Mucosa of rectum (tissue), 2 donors: ENCODE data around the gene DMC1.
A peak's percentile ranks its signal among the peaks of the same experiment; 100 is the strongest.
"Not testable (repeated sequence)": the region's sequence is repeated elsewhere in the genome, so short reads cannot be mapped to it uniquely, and the experiment has no call there.

Experiments
- H3K27ac ChIP-seq, 2 donors: one replicate each; pipeline ENCODE4 v1.7.0; 2013; ENCODE audit warnings: inconsistent platforms in 2 of 2, low read depth in 2 of 2, low read length in 2 of 2
- H3K27me3 ChIP-seq, 2 donors: one replicate each; pipeline ENCODE4 v1.7.0; 2013; ENCODE audit warnings: low read length in 2 of 2; ENCODE audit not compliant: control insufficient read depth in 2 of 2, insufficient read depth in 2 of 2
- H3K36me3 ChIP-seq, 2 donors: one replicate each; pipeline ENCODE4 v1.7.0; 2013; ENCODE audit warnings: low read length in 2 of 2; ENCODE audit not compliant: control insufficient read depth in 2 of 2, insufficient read depth in 2 of 2
- H3K4me1 ChIP-seq, 2 donors: one replicate each; pipeline ENCODE4 v1.7.0; 2013; ENCODE audit warnings: low read length in 2 of 2, mild to moderate bottlenecking in 1 of 2; ENCODE audit not compliant: control insufficient read depth in 2 of 2, insufficient read depth in 2 of 2
- H3K4me3 ChIP-seq, 2 donors: one replicate each; pipeline ENCODE4 v1.7.0; 2013; ENCODE audit warnings: low read length in 2 of 2
- H3K9ac ChIP-seq, 2 donors: one replicate each; pipeline ENCODE4 v1.7.0; 2013; ENCODE audit warnings: low read length in 2 of 2, low read depth in 1 of 2, mild to moderate bottlenecking in 1 of 2
- H3K9me3 ChIP-seq, 2 donors: one replicate each; pipeline ENCODE4 v1.7.0; 2013; ENCODE audit warnings: low read length in 2 of 2; ENCODE audit not compliant: control insufficient read depth in 2 of 2
- donor health status: healthy.
- donor health status: Normal muscosa, but diverticular disease.

The DMC1 gene

DNA sequence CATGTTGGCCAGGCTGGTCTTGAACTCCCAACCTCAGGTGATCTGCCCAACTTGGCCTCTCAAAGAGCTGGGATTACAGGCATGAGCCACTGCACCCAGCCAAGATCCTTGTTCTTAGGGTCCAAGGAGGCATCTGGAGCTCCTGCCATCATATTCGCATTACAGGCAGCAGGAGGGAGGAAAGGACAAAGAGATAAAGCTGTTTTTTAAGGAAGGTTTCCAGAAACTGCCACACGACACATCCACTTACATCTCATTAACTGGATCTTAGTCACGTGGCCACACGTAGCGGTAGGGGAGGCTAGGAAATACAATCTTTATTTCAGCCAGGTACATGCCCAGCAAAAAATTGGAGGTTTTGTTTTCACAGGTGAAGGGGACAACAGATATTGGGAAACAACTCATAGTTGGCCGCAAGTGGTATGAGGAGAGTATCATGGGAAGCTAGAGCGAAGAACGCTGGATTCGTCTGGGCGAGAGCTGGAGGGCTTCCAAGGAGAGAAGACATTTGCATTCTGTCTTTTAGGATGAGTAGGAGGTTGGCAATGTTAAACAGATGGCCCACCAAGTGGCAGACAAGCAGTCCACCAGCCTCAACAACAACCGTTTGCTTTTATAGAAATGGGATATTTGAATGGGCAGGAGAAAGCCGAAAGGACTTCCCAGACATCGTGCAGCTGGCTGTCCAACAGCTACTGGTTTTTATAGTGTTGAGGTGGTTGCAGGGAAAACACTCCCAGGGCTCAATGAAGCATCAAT lies 39.2 kb upstream of the DMC1 start:
- no peak overlapping the region for H3K9ac ChIP-seq
- H3K9me3 ChIP-seq: no peaks in the 10 kb centered on the region
- H3K36me3 ChIP-seq: no peaks in the 10 kb centered on the region
- H3K4me3 ChIP-seq: no peak overlapping the region
- H3K4me1 ChIP-seq: no peaks in the 10 kb centered on the region
- no peak overlapping the region for H3K27ac ChIP-seq
- H3K27me3 ChIP-seq: no peaks in the 10 kb centered on the region

DNA sequence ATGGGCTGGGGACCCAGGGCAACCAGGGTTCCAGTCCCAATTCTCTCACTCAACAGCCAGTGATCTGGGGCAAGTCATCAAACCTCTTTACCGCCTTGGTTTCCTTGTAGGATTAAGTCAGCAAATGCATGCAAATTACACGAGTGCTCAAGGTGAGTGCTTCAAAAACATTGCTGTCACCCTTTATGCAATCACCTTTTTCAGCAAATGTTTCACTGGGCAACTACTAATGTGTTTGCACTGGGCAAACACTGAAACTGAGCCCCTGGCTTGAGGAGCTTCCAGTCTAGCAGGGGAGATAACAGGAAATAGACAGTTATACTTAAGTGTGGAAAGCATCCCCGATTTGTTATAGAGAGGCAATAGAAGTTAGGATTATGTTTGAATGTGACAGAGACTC lies 37.7 kb upstream of the DMC1 start:
- Histone ChIP-seq H3K27me3 (no peaks in the 10 kb centered on the region), H3K9ac (no peak overlapping the region), H3K4me3 (no peak overlapping the region), H3K9me3 (no peaks in the 10 kb centered on the region), H3K27ac (no peak overlapping the region), H3K36me3 (no peaks in the 10 kb centered on the region), H3K4me1 (no peaks in the 10 kb centered on the region)

DNA sequence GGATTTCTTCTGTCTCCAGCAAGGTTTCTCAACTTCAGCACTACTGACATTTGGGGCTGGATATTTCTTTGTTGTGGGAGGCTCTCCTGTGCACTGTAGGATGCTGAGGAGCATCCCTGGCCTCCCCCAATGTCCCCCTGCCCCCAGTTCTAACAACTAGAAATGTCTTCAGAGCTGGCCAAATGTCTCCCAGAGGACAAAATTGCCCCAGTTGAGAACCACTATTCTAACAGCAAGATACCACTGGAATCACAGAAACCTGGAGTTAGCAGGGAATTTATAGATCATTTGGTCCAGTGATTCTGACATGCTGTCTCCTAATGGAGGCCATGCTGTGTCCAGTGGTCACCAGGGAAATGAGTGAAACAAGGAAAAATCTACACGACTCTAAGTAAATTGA lies 32.2 kb upstream of the DMC1 start:
- H3K27me3 ChIP-seq: no peaks in the 10 kb centered on the region
- no peak overlapping the region for H3K4me3 ChIP-seq
- H3K9me3 ChIP-seq: no peaks in the 10 kb centered on the region
- no peak overlapping the region for H3K9ac ChIP-seq
- H3K36me3 ChIP-seq: no peaks in the 10 kb centered on the region
- H3K4me1 ChIP-seq: no peaks in the 10 kb centered on the region
- H3K27ac ChIP-seq: no peak overlapping the region

DNA sequence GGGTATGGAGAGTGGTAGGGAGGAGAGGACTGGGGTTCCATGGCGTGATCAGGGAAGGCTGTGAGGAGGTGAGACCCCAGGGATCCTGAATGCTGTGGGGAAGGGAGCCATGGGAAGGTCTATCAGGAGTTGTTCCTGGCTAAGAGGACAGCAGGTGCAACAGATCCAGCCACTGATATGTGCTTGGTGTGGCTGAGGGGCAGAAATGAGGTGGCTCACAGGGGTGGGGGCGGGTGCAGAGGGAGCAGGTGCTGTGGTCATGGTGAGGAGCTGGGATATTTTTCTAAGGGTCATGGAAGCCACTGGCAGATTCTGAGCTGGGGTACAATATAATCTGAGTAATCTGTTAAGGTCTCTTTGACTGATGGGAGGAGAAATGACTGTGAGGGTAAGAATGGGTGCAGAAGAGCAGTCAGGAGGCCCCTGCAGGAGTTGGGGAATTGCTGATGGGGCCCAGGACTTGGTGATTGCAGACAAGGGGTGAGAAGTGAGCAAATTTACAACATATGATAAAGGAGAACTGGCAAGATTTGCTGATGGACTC lies 31.3 kb upstream of the DMC1 start:
- Histone ChIP-seq H3K27ac (no peak overlapping the region), H3K4me1 (no peaks in the 10 kb centered on the region), H3K36me3 (no peaks in the 10 kb centered on the region), H3K27me3 (no peaks in the 10 kb centered on the region), H3K4me3 (no peak overlapping the region), H3K9me3 (no peaks in the 10 kb centered on the region), H3K9ac (no peak overlapping the region)

DNA sequence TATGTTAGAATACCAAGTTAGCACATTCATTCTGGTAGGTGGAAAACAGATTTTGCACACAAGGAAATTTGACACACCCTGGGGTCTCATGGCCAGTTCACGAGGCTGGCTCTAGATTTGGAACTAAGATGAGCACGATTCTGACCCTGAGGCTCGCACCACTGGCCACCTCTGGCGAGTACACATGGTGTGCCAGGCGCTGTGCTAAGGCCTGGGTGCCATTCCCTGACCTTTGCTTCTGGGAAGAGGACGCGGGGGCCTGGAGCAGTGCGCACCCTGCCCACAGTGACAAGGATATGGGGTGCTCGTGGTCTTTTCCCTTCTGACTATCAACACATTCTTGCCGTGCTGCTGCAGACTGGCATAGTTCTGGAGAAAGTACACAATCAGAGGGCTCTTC lies 29.5 kb upstream of the DMC1 start:
- Histone ChIP-seq H3K9me3 (no peaks in the 10 kb centered on the region), H3K4me1 (no peaks in the 10 kb centered on the region), H3K27ac (no peak overlapping the region), H3K9ac (no peak overlapping the region), H3K4me3 (no peak overlapping the region), H3K27me3 (no peaks in the 10 kb centered on the region), H3K36me3 (no peaks in the 10 kb centered on the region)

DNA sequence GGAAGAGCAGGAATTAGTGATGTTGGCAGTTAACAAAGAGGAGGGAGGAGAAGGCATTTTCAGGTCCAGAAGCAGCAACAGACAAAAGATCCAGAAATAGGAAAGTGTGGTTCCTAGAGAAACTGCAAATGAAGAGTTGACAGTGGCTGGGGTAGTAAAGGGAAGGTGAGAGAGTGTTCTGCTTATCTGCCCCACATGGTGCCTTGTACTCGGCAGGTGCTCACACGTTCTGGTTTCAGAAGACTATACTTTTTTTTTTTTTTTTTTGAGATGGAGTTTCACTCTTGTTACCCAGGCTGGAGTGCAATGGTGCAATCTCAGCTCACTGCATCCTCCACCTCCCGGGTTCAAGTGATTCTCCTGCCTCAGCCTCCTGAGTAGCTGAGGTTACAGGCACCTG lies 12.9 kb upstream of the DMC1 start:
- not testable (repeated sequence) for H3K9ac ChIP-seq, H3K4me3 ChIP-seq, H3K4me1 ChIP-seq

DNA sequence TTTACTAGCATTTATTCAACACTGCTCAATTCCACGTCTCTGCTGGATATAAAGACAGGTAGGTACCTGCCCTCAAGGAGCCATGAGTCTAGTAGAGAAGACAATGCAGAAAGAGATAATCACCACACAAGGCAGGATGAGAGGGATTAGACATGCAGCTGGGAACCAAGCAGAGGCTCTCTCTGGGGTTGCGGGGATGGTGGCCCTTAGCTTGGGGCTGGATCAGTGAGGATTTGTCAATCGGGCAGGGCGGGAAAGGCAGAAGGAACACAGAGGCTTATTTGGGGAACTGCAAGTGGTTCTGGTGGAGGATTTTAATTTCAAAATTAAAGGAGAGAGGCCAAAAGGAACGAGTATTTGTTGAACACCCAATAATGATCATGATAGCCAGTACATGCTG lies 8.5 kb upstream of the DMC1 start:
- no peak overlapping the region for H3K4me3 ChIP-seq
- H3K27ac ChIP-seq: no peak overlapping the region
- H3K9me3 ChIP-seq: no peaks in the 10 kb centered on the region
- H3K9ac ChIP-seq: no peak overlapping the region
- no peaks in the 10 kb centered on the region for H3K27me3 ChIP-seq
- no peaks in the 10 kb centered on the region for H3K36me3 ChIP-seq
- H3K4me1 ChIP-seq: no peaks in the 10 kb centered on the region

More for the DNA sequence above, 12.9 kb upstream of the DMC1 start:
- H3K36me3 ChIP-seq, H3K27me3 ChIP-seq, H3K9me3 ChIP-seq, H3K27ac ChIP-seq: not testable (repeated sequence)

DNA sequence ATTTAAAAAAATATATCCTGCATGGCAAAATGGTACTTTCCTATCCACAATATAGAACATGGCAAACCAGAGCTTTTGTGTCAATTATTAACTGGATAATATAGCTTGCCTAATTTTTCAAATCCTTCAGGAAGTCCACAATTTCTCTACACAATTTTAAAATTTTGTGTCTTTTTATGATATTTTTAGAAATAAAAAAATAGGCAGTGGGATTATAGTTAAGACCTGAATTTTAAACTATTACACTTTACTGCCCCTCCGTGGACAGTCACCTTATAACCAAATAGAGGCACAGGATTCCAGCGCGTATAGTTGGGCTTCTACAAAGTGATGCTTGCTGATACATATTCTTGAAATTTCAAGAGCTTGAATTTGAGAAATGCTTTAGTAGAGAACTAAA lies 2.1 kb upstream of the DMC1 start:
- Histone ChIP-seq H3K27me3 (no peaks in the 10 kb centered on the region), H3K27ac (no peak overlapping the region), H3K9me3 (no peaks in the 10 kb centered on the region), H3K9ac (no peak overlapping the region), H3K4me1 (peaks cover 0 to 2% of the 10 kb centered on the region in 2 donors), H3K4me3 (no peak overlapping the region), H3K36me3 (no peaks in the 10 kb centered on the region)

DNA sequence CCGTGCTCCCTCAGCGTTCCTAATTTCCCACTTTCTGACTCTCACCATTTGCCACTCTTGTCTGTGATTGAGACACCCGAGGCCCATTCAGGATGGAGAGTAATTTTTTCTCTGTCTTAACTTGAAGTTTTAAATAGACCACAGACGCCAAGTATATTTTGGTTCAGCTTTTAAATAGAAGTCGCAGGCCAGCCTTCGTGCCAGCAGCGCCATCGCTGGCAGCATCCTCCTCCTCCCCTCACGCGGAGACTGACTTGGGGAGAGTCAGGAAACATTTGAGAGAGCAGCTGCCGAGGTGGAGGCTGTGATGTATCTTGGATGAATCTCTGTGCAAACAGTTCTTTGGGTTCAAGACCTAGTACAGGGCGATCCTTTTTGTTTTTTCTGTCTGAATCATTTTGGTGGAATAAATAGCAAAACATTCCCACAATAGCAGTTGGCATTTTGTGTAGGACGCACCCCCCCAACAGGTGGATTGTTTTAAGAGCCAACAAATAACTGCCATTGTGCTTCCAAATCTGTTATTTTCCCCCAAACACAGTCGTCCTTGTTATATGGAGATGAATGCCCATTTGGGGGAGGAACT lies 889 bp upstream of the DMC1 start:
- Histone ChIP-seq H3K4me1 (peaks cover 0 to 2% of the 10 kb centered on the region in 2 donors), H3K27ac (peak overlapping the region in 1 of 2 donors; percentile 63), H3K4me3 (peak overlapping the region; percentile 69 to 83), H3K9me3 (no peaks in the 10 kb centered on the region), H3K27me3 (no peaks in the 10 kb centered on the region), H3K36me3 (no peaks in the 10 kb centered on the region), H3K9ac (peak overlapping the region; percentile 68 to 82)

DNA sequence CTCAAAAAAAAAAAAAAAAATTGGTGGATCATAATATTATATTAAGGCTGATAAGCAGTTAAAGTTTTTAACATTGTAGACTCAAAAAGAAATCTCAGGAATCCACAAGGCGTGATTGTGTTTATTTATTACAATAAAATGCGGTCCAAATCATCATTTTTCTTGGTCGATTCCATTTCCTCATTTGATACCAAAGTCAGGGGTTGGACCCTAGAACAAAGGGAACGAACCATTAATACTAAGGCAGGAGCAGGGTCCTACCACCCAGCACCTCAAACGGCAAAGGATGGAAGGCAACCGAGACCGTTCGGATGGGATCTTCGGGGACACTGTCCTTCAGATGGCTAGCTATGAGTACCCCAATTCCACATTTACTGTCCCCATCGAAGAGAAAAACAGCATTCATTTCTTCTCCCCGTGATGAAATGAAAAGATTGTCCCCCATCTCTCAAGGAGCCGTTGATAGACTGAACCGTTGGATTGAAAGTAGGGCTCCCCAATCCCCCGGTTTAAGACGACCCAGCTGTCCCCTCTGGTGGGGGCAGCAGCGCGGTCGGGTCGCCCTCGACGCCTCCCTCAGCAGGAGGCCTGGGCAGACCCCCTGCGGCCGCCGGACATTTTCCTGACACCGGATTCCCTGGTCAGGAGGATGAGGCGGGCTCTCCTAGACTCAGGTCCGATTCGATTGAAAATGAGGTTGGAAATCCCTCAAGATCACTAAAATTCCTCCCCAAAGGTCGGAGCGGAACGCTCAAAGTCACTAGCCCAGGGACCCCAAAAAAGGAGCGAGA lies 607 bp downstream of the DMC1 start:
- peak overlapping the region; percentile 69 to 73 for H3K9ac ChIP-seq
- peak overlapping the region; percentile 59 to 73 for H3K4me3 ChIP-seq
- H3K4me1 ChIP-seq: peaks cover 0 to 2% of the 10 kb centered on the region in 2 donors
- H3K27ac ChIP-seq: peak overlapping the region in 1 of 2 donors; percentile 35
- H3K27me3 ChIP-seq: no peaks in the 10 kb centered on the region
- H3K9me3 ChIP-seq: no peaks in the 10 kb centered on the region
- no peaks in the 10 kb centered on the region for H3K36me3 ChIP-seq
